ENCODE data around the gene WDR1.

WDR1 gene

DNA sequence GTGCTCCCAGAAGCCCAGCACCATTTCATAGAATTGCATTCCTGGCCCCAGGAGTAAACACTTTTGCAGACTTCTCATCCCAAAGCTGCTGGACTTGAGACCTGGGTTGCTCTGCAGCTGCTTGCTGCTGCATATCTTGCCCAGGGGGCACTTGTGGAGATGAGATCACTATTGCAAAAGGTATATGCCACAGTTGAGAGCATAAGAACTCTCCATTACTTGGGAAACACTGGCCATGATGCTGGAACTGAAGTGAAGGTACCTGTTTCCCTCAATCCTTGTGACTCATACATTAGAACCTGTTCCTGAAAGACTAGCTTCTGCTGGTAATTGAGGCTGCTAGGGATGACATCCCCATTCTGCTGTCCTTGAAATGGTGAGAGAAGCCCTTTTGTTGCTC is 43.1 kb upstream of the WDR1 start:
- Histone ChIP-seq H3K4me3 (no peak overlapping the region), H3K27ac (no peak overlapping the region), H3K9ac (ENCODE audit: insufficient read length) (no peak overlapping the region), H3K36me3 (ENCODE audit: insufficient read depth, low read length) (no peaks in the 10 kb centered on the region), H3K9me3 (ENCODE audit: low read depth, low read length) (no peaks in the 10 kb centered on the region)
- DNase-seq (ENCODE audit: low read depth, low spot score) = no peak
- no peak for TF ChIP-seq POLR2AphosphoS5 (IDR thresholded peaks at IDR 0.05; ENCODE audit: borderline replicate concordance, low read depth, low read length)
- TF ChIP-seq FOXP2 (optimal IDR thresholded peaks at IDR 0.05; ENCODE audit: control extremely low read depth, extremely low read length, insufficient read depth) = no peak
- TF ChIP-seq EZH2 (IDR thresholded peaks at IDR 0.05) = no peak

DNA sequence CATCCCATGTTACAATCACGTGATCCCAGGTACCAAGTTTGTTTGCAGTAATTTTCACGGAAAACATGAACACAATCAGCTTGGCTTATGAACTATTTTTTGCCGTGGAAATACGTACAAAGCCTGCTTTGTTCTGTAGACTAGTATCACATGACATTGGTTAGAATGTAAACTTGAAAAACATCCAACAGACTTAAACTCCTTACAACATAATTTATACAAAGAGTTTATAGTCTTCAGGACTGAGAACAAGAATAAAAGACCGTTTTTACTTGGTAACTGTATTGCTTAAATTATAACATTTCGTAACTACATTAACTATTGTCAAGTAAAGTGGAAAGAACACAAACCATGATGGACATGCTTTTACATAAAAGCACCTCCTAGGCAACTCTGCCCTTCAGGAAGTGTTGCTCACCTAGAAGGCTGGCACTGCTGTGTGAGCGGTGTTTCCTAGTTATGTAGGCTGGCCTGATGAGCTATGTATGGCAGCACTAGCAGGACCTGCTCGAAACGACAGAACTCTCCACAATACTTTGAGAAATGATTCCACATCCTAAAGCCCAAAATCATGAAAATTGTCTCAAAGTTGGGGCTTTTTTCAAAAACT is 41.8 kb upstream of the WDR1 start:
- no peak for DNase-seq (ENCODE audit: low read depth, low spot score)
- no peak overlapping the region for H3K9ac ChIP-seq (ENCODE audit: insufficient read length)
- H3K9me3 ChIP-seq (ENCODE audit: low read depth, low read length) = no peaks in the 10 kb centered on the region
- no peaks in the 10 kb centered on the region for H3K36me3 ChIP-seq (ENCODE audit: insufficient read depth, low read length)
- TF ChIP-seq FOXP2 (optimal IDR thresholded peaks at IDR 0.05; ENCODE audit: control extremely low read depth, extremely low read length, insufficient read depth) (no peak), POLR2AphosphoS5 (IDR thresholded peaks at IDR 0.05; ENCODE audit: borderline replicate concordance, low read depth, low read length) (no peak), EZH2 (IDR thresholded peaks at IDR 0.05) (no peak)
- no peak overlapping the region for H3K27ac ChIP-seq
- H3K4me3 ChIP-seq = no peak overlapping the region

DNA sequence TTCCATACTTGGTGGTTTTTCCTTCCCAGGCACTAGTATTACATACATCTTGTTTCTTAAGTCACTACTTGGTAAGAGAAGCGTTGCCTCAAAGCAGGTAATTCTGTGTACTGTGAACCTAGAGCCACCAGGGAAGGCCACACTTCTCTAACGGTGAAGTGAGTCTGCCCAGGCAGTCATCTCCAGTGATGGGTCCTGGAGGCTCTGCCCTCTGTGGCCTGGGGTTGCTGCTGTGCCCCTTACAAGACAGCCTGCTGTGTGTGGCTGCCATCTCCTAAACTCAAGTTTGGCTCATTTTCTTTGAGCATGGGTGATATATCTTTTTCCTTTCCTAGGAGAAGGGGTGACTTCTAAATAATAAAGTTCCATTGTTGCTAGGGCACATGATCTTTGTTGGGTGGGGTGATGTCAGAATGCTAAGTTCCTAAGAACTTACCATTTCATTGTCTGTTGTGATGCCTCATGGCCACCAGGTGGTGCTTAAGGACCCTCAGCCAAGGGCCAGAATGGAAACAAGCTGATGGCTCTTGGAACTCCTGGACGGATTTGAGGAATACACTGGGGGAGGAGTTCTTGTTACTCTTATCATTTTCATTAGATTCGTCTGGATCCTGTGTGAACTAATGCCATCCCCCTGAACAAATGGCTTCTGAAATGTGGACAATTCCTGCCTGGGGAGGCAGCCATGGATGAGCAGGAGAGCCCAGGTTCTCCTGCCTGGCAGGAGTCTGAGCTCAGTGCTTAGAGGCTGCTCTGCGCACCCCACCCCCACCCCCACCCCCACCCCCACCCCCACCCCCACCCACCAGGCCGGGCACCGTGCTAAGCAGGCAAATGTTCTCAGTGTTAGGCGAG is 41.1 kb upstream of the WDR1 start:
- TF ChIP-seq POLR2AphosphoS5 (IDR thresholded peaks at IDR 0.05; ENCODE audit: borderline replicate concordance, low read depth, low read length) = no peak
- TF ChIP-seq FOXP2 (optimal IDR thresholded peaks at IDR 0.05; ENCODE audit: control extremely low read depth, extremely low read length, insufficient read depth) = no peak
- TF ChIP-seq EZH2 (IDR thresholded peaks at IDR 0.05) = no peak
- Histone ChIP-seq H3K9ac (ENCODE audit: insufficient read length) (no peak overlapping the region), H3K27ac (no peak overlapping the region), H3K36me3 (ENCODE audit: insufficient read depth, low read length) (no peaks in the 10 kb centered on the region), H3K4me3 (no peak overlapping the region), H3K9me3 (ENCODE audit: low read depth, low read length) (no peaks in the 10 kb centered on the region)
- no peak for DNase-seq (ENCODE audit: low read depth, low spot score)

DNA sequence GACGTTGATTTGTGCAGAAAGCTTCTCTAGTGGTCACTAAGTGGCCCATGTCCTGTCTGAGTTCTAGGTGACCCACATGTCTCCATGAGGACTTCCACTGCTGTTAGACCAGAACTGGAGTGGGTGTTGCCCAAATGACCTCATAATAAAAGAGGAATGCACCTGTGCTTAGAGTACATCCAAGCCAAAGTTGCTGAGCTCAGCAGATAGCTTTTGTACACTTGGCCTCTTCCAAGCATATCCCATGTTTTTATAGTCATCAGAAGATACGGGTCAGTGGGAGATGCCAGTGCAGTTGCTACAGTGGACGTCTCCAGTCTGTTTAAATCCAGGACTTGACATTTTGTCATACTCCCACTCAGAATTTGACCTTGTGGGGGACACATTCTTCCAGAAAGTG is 37.6 kb upstream of the WDR1 start:
- no peak overlapping the region for H3K9ac ChIP-seq (ENCODE audit: insufficient read length)
- no peak overlapping the region for H3K27ac ChIP-seq
- no peak for DNase-seq (ENCODE audit: low read depth, low spot score)
- TF ChIP-seq POLR2AphosphoS5 (IDR thresholded peaks at IDR 0.05; ENCODE audit: borderline replicate concordance, low read depth, low read length) (no peak), FOXP2 (optimal IDR thresholded peaks at IDR 0.05; ENCODE audit: control extremely low read depth, extremely low read length, insufficient read depth) (no peak), EZH2 (IDR thresholded peaks at IDR 0.05) (no peak)
- H3K4me3 ChIP-seq = no peak overlapping the region
- no peaks in the 10 kb centered on the region for H3K36me3 ChIP-seq (ENCODE audit: insufficient read depth, low read length)
- H3K9me3 ChIP-seq (ENCODE audit: low read depth, low read length) = no peaks in the 10 kb centered on the region

DNA sequence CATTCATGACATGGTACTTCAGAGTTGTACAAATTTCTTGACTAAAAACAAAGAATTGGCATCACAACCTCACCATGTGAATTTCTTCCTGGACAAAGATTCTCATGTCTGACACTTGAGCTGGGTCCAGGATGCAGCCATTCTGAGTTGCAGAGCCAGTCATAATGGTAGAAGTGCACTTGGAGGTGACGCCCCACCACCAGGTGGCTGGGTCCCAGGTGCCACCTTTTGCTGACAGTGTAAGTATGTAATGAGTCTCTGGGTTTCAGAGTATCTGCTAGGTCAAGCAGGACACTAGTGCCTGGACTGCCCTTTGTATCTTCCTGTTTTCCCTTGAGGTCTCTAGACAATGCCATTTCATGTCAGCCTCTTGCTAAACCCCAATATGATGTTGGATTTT is 36.6 kb upstream of the WDR1 start:
- Histone ChIP-seq H3K9me3 (ENCODE audit: low read depth, low read length) (no peaks in the 10 kb centered on the region), H3K36me3 (ENCODE audit: insufficient read depth, low read length) (no peaks in the 10 kb centered on the region), H3K27ac (no peak overlapping the region), H3K4me3 (no peak overlapping the region), H3K9ac (ENCODE audit: insufficient read length) (no peak overlapping the region)
- TF ChIP-seq POLR2AphosphoS5 (IDR thresholded peaks at IDR 0.05; ENCODE audit: borderline replicate concordance, low read depth, low read length) (no peak), EZH2 (IDR thresholded peaks at IDR 0.05) (no peak), FOXP2 (optimal IDR thresholded peaks at IDR 0.05; ENCODE audit: control extremely low read depth, extremely low read length, insufficient read depth) (no peak)
- DNase-seq (ENCODE audit: low read depth, low spot score) = no peak

DNA sequence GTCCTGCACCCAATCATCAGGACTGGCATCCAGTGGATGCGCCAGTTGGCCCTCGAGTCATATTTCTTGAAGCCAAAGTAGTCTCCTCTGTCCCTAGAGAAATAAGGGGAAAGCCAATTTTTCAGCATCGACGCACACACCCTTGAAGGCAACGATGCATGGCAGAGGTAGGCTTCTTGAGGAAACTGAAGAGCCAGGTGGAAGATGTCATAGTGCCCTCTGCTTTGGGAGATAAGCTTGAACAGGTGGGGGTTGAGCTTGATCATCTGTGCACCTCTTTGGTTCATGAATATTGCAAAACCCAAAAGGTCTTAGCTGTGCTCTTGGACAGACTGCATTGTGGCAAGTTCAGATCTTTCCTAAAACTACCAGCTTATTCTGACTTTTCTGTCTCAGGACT is 34.6 kb upstream of the WDR1 start:
- no peak for TF ChIP-seq POLR2AphosphoS5 (IDR thresholded peaks at IDR 0.05; ENCODE audit: borderline replicate concordance, low read depth, low read length)
- TF ChIP-seq FOXP2 (optimal IDR thresholded peaks at IDR 0.05; ENCODE audit: control extremely low read depth, extremely low read length, insufficient read depth) = no peak
- TF ChIP-seq EZH2 (IDR thresholded peaks at IDR 0.05) = no peak
- Histone ChIP-seq H3K27ac (no peak overlapping the region), H3K9ac (ENCODE audit: insufficient read length) (no peak overlapping the region), H3K9me3 (ENCODE audit: low read depth, low read length) (no peaks in the 10 kb centered on the region), H3K36me3 (ENCODE audit: insufficient read depth, low read length) (no peaks in the 10 kb centered on the region), H3K4me3 (no peak overlapping the region)
- DNase-seq (ENCODE audit: low read depth, low spot score) = no peak

DNA sequence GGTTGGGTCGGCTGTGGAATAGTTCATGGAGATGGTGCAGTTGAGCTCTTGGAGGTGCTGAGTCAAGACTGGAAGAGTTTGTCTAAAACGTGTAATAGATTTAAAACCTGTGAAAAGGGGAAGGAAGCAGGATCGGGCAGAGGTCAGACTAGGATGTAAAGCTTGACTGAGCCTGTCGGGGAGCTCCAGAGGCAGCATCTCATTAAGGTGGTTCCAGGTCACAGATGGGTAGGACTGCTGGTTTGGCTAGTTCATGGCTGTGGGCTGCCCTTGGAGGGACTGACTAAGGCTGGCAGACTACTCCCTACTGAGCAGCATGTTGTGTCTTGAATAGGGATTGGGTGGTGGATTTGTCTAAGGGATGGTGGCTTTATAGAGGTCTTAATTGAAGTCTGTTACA is 28.4 kb upstream of the WDR1 start:
- Histone ChIP-seq H3K27ac (no peak overlapping the region), H3K9ac (ENCODE audit: insufficient read length) (no peak overlapping the region), H3K4me3 (no peak overlapping the region), H3K36me3 (ENCODE audit: insufficient read depth, low read length) (no peaks in the 10 kb centered on the region), H3K9me3 (ENCODE audit: low read depth, low read length) (no peaks in the 10 kb centered on the region)
- TF ChIP-seq POLR2AphosphoS5 (IDR thresholded peaks at IDR 0.05; ENCODE audit: borderline replicate concordance, low read depth, low read length) (no peak), FOXP2 (optimal IDR thresholded peaks at IDR 0.05; ENCODE audit: control extremely low read depth, extremely low read length, insufficient read depth) (no peak), EZH2 (IDR thresholded peaks at IDR 0.05) (no peak)
- DNase-seq (ENCODE audit: low read depth, low spot score) = no peak

DNA sequence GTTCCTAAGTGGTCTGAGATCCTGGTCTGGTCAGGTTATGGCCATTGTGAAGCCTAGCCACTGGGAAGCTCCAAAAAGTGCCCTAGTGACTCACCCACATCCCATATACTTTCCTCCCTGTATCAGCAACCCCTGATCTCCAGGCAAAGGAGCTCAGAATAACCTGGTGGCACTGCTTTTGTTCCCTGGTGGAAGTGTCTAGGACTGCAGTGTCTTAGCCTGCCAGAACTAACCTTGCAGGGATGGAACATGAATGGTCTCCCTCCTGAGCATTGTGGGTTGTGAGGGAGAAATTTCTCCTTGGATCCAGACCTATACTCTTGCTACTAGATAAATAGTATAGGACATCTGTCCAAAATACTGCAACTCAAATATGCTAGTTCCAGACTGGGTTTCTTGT is 27.9 kb upstream of the WDR1 start:
- no peak for DNase-seq (ENCODE audit: low read depth, low spot score)
- TF ChIP-seq EZH2 (IDR thresholded peaks at IDR 0.05) (no peak), POLR2AphosphoS5 (IDR thresholded peaks at IDR 0.05; ENCODE audit: borderline replicate concordance, low read depth, low read length) (no peak), FOXP2 (optimal IDR thresholded peaks at IDR 0.05; ENCODE audit: control extremely low read depth, extremely low read length, insufficient read depth) (no peak)
- Histone ChIP-seq H3K36me3 (ENCODE audit: insufficient read depth, low read length) (no peaks in the 10 kb centered on the region), H3K4me3 (no peak overlapping the region), H3K9ac (ENCODE audit: insufficient read length) (no peak overlapping the region), H3K9me3 (ENCODE audit: low read depth, low read length) (no peaks in the 10 kb centered on the region), H3K27ac (no peak overlapping the region)
